ENCODE results near the gene DDX41.
"Not testable (repeated sequence)": the region's sequence is repeated elsewhere in the genome, so short reads cannot be mapped to it uniquely, and the experiment has no call there.

The DDX41 gene

GRCh38 chr5:177537389-177538361 lies 20.9 kb upstream of the DDX41 start:
- DNase-seq (ENCODE audit: low read depth in 3 of 3) = no peak

DNA sequence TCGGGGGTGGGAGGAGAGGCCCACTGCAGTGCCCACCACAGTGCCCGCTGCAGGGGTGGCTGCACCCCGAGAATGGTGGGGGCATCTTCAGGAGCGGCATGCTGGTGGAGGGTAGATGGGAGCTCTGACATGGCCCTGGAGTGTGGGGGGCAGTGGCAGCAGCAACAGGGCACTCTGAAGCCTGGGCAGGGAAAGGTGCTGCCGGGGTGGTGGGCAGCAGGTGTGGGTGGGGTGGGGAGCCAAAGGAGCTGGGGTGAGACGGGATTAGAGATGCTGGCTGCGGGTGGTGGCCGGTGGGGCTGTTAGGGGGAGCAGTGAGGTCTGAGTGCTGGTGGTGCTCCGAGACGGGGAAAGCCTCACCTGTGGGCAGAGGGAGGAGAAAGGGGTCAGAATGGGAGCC lies 19.6 kb upstream of the DDX41 start:
- no peak for DNase-seq (ENCODE audit: low read depth in 3 of 3)

GRCh38 chr5:177535125-177535524 lies 18.4 kb upstream of the DDX41 start:
- DNase-seq (ENCODE audit: low read depth in 3 of 3) = no peak

- not testable (repeated sequence) for DNase-seq (ENCODE audit: low read depth in 3 of 3)
These were observed 17.7 kb upstream of the DDX41 start for GRCh38 chr5:177534433-177534832.

GRCh38 chr5:177531209-177531940 lies 14.6 kb upstream of the DDX41 start:
- no peak for DNase-seq (ENCODE audit: low read depth in 3 of 3)

DNA sequence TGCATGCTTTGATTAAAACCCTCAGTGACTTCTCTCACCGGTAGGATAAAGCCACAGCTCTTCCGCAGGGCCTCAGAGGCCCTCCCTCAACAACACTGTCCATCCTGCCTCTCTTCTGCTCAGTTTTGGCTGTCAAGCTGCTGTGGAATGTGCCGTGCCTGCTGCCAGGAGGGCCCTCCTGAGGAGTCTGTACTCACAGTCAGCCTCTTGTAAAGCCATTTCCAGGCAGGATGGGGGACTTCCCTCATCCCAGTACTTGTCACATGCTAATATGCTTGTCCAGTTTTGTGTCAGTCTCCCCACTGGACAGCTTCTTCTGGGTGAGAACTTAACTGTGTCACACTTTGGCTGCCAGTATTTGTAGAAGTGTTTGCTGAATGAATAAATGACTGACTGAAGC lies 13.9 kb upstream of the DDX41 start:
- no peak for DNase-seq (ENCODE audit: low read depth in 3 of 3)

GRCh38 chr5:177529247-177530203 lies 12.8 kb upstream of the DDX41 start:
- no peak for DNase-seq (ENCODE audit: low read depth in 3 of 3)

- no peak for DNase-seq (ENCODE audit: low read depth in 3 of 3)
These were observed 11.9 kb upstream of the DDX41 start for GRCh38 chr5:177528631-177529030.

DNA sequence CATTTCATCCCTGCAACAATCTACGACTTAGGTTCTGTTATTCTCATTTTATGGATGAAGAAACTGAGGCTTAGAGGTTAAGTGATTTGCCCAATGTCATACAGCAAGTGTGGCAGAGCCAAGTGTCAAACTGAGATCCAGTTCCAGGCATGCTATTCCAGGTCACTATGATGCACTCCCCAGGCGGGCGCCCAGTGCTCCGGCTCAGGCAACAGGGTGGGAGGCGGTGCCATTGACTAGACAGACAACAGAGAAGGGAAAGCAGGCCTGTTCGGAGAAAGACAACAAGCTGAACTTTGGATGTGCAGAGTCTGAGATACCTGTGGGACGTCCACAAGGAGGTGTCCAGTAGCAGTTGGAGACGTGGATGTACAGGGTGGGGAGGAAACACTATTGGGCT lies 10.8 kb upstream of the DDX41 start:
- DNase-seq (ENCODE audit: low read depth in 3 of 3) = no peak

GRCh38 chr5:177526791-177527190 lies 10.0 kb upstream of the DDX41 start:
- DNase-seq (ENCODE audit: low read depth in 3 of 3) = no peak

DNA sequence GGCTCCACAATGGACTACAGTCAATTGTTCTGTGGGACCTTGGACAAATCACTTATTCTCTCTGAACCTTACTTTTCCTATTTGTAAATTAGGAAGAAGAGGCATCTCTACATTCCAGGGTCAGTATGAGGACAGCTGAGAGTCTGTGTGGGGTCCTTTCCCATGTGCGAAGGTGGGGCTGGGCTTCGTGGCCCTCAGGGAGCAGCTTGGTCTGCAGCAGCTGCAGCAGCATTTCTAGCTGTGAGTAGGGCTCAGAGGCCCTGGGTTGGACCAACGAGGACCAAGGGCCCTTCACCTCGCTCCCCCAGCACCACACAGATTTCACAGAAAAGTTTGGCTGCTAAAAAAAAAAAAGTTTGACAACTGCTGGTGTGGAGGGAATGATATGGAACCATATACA lies 9.4 kb upstream of the DDX41 start:
- no peak for DNase-seq (ENCODE audit: low read depth in 3 of 3)

DNA sequence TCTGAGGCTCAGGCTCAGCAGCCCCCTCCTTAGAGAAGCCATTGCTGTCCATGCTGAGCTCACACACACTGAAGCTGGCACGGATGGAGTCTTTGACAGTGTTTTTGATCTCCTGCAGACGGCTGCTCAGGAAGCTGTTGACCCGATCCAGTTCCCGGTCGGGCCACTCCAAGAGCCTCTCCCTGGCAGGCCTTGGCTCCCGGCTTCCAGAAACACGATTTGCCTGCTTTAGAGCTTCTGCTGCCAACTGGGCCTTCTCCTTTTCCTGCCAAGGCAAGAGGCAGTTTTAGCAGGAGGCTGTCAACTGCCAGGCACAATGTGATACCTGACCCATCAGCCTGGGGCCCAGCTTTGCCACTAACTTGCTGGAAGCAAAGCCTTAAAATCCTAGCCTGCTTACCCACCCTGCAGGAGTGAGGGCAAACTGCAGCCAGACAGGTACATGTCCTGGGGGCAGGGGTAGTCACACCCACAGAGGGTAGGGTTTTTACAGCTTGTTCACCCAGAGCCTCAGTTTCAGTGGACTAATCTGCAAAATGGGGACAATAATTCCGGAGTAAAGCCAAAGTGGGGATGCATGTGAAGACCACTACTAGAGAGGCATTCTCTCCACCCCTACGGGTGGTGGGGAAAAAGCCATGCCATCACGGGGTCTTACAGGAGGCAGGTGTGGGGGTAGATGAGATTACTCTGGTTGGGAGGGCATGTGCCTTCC lies 8.3 kb upstream of the DDX41 start:
- no peak for DNase-seq (ENCODE audit: low read depth in 3 of 3)

- DNase-seq (ENCODE audit: low read depth in 3 of 3) = no peak
These were observed 7.8 kb upstream of the DDX41 start for GRCh38 chr5:177524539-177524900.

GRCh38 chr5:177523711-177524538 lies 7.2 kb upstream of the DDX41 start:
- DNase-seq (ENCODE audit: low read depth in 3 of 3) = no peak

GRCh38 chr5:177520916-177521513 lies 4.3 kb upstream of the DDX41 start:
- DNase-seq (ENCODE audit: low read depth in 3 of 3) = no peak

DNA sequence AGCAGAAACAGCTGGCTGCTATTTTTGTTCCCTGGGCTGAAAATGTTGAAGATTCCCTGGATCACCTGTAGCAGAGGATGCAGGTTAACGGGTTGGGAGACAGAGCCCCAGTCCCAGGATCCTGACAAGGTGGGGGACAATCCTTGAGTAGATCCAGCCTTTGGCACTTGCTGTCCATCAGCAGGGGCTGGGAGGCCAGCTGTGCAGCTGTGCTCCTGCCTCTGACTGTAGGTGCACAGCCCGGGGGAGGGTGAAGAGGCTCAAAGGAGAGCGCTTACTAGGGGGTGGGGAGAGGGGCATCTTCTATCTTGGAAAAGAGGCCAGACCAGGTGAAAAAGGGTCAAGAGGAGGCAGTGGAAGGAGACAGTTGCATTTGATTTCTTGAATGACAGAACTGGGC lies 3.5 kb upstream of the DDX41 start:
- DNase-seq (ENCODE audit: low read depth in 3 of 3) = no peak

- DNase-seq (ENCODE audit: low read depth in 3 of 3) = no peak
These were observed 2.9 kb upstream of the DDX41 start for GRCh38 chr5:177519463-177520235.

DNA sequence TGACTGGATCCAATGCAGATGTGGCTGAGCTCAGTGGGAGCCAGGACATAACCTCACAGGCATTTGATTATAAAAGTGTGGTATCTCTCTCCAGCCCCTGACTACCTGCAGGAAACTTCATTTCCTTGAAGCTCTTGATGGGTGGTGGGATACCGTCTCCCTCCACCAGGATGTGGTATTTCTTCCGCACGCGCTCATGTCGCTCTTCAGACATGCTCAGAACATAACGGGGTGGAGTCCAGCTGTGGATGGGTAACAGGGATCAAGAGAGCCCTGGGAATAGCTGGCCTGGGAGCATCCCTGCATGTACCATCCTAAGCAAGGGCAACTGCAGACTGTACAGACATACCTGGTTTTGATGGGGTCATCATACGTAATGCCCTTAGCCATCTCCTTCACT lies 1.2 kb downstream of the DDX41 start:
- no peak for DNase-seq (ENCODE audit: low read depth in 3 of 3)

DNA sequence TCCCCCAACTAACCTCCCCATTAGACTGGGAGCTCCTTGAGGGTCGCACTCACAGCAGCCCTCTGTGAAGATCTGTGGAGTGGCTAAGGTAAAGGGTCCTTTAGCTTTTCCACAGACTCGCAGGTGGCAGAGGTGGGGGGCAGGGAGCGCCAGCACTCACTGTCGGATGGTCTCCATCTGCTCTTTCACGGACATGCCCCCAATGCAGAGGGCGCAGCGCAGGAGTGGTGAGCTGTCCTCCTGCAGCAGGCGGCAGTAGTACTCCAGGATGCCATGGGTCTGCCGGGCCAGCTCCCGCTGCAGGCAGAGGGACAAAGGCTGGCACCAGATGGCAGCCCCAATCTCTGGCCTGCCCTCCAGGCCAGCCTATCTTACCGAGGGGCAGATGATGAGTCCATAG lies 2.2 kb downstream of the DDX41 start:
- DNase-seq (ENCODE audit: low read depth in 3 of 3) = no peak
